Heart left ventricle (tissue), 16 donors: ENCODE data around the gene PMM2. TPM values are rescaled to one million over a fixed set of nuclear protein-coding genes. Genes with fewer than 3 reads are reported as not detected.
A peak's percentile ranks its signal among the peaks of the same experiment; 100 is the strongest.

Experiments used
- ATAC-seq, 4 donors: fragments of 200-7000 bp; cut with Tn5 transposase; one replicate each; pipeline ENCODE4 v1.9.1; 2020 to 2022; ENCODE audit warnings: moderate library complexity in 4 of 4, mild to moderate bottlenecking in 3 of 4, moderate number of reproducible peaks in 1 of 4
- DNase-seq, 5 donors: peaks; one replicate each; pipeline ENCODE4 v3.0.0-alpha.2; 2020
- H3K27ac ChIP-seq, 12 donors: fragments of 200-600 bp; sonication (generic) in 4 of 12; one replicate each; pipeline versions ENCODE4 v1.5.0 to v1.8.0; 2016 to 2022; ENCODE audit warnings: mild to moderate bottlenecking in 2 of 12
- H3K27me3 ChIP-seq, 9 donors: fragments of 200-600 bp; sonication (generic) in 2 of 9; one replicate each; pipeline versions ENCODE4 v1.5.1 to v1.8.0; 2016 to 2022; ENCODE audit warnings: mild to moderate bottlenecking in 3 of 9
- H3K36me3 ChIP-seq, 9 donors: fragments of 200-600 bp; sonication (generic) in 2 of 9; one replicate each; pipeline versions ENCODE4 v1.5.0 to v1.8.0; 2018 to 2022; ENCODE audit warnings: mild to moderate bottlenecking in 2 of 9
- H3K4me1 ChIP-seq, 12 donors: fragments of 200-600 bp; sonication (generic) in 4 of 12; one replicate each; pipeline versions ENCODE4 v1.5.0 to v1.8.0; 2016 to 2022; ENCODE audit warnings: mild to moderate bottlenecking in 3 of 12
- H3K4me3 ChIP-seq, 12 donors: fragments of 200-600 bp; sonication (generic) in 4 of 12; one replicate each; pipeline versions ENCODE4 v1.5.0 to v1.8.0; 2017 to 2022; ENCODE audit warnings: mild to moderate bottlenecking in 9 of 12, moderate library complexity in 4 of 12
- H3K9me3 ChIP-seq, 12 donors: fragments of 200-600 bp; sonication (generic) in 4 of 12; one replicate each; pipeline versions ENCODE4 v1.5.0 to v1.8.0; 2016 to 2022; ENCODE audit warnings: mild to moderate bottlenecking in 1 of 12
- POLR2A ChIP-seq, 2 donors: fragments of 450-650 bp; IDR thresholded peaks; one replicate each; pipeline ENCODE4 v1.6.1; 2017; ENCODE audit warnings: antibody characterized with exemption in 2 of 2, mild to moderate bottlenecking in 2 of 2, moderate library complexity in 2 of 2
- WGBS, 4 donors: extraction: QIAGEN DNeasy Blood & Tissue Kit in 2 of 4; methylation state at CpG; one replicate each; pipeline versions ENCODE4 v1.1.5 to v1.1.7; 2013 to 2018; 5-methylcytosine and 5-hydroxymethylcytosine counted together
- intact Hi-C, 10 donors: fragments of 100-400 bp; cut with DNase I; formaldehyde crosslinking; loops; one replicate each; pipeline versions ENCODE4 v1.11.1 to v1.14.2; 2022
- polyA plus RNA-seq, 2 donors: library from polyadenylated mRNA; stranded (reverse); fragments of 200-250 nt; gene quantifications; one replicate each; pipeline ENCODE4 v1.2.3, GENCODE V29; 2013
- total RNA-seq, 9 donors: library from RNA; depleted of rRNA in 2 of 9; stranded (reverse); fragments of >200 nt in 2 of 9; fragmentation: NEBNext Ultra II Directional in 3 of 9; extraction: Animal tissue kit (Norgen Biotek cat#: 25700) in 3 of 9; gene quantifications; one replicate each; pipeline versions ENCODE4 v1.1.0 to v1.2.4, GENCODE V29; 2016 to 2023
- TF ChIP-seq, protein P1 (sequence below), 12 donors: fragments of 200-600 bp; sonication (generic) in 4 of 12; IDR thresholded peaks; one replicate each; pipeline versions ENCODE4 v1.5.0 to v1.8.0; 2018 to 2022; ENCODE audit warnings: antibody characterized with exemption in 12 of 12, mild to moderate bottlenecking in 5 of 12
- donor health status: ischemic (EF 13 %, LVEDD 7.1; RV severe dilation, severe dysfunction).
- donor health status: healthy with polysubstance abuse.
- donor health status: DM: no; HTN: yes; CAD: no.
- donor health status: DM: no; HTN: no; CAD: no.
- donor health status: ischemic (EF 25% LVEDD 6.9; RV normal size, moderate dysfunction).
- donor health status: ischemic (EF 25% LVEDD 5.7; RV mildly dilated, moderate dysfunction).
- donor health status: healthy.
- donor health status: DM: yes; HTN: yes; CAD: no.
- donor health status: ischemic (EF 35%, LVEDD 5.7; RV mildly dilated, moderate dysfunction).
- donor health status: nonischemic (EF 11% LVEDD 7.7; RV severe dilation, severe dysfunction).
- donor health status: DM: yes; HTN: yes; CAD: no.
- donor health status: PGD.
- donor health status: ischemic (EF 29% LVEDD 5.4; RV normal size, mild dysfunction).
- donor health status: nonischemic (EF 23%, LVEDD 6.1; RV moderate dilation, normal function).

The PMM2 gene
- total and polyA plus RNA-seq, 11 donors: 9.8 to 29.4 (median 13.4) TPM

DNA sequence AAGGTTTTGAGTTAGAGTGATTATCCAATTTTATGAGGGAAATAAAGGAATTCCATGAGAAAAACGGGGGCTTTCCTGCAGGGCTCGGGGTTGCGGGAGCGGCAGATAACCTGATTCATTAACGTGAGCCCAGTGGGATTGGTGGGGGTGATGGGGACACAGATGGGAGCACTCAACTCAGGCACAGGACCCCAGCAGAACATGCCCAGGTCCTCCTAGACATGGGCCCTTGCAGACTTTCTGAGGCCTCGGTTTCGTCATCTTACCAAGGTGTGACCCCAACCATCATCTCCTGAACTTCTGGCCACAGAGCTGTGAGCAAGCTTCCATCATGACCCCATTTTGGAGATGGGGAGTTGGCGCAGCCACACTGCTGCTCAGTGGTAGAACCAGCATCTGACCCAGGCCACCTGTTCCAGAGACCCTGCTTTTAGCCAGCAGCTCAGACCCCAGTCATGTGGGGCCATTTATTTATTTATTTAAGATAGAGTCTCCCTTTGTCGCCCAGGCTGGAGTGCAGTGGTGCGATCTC is 48.8 kb downstream of the PMM2 start:
- H3K36me3 ChIP-seq: peaks cover 0 to 38% (median 34%) of the 10 kb centered on the region in 9 donors
- no peak overlapping the region for H3K27ac ChIP-seq
- ATAC-seq (no peak), DNase-seq (no peak)
- H3K9me3 ChIP-seq: no peaks in the 10 kb centered on the region
- H3K4me1 ChIP-seq: peaks cover 0 to 24% (median 15%) of the 10 kb centered on the region in 12 donors
- TF ChIP-seq POLR2A (IDR thresholded peaks at IDR 0.05): no peak
- TF ChIP-seq, protein P1, sequence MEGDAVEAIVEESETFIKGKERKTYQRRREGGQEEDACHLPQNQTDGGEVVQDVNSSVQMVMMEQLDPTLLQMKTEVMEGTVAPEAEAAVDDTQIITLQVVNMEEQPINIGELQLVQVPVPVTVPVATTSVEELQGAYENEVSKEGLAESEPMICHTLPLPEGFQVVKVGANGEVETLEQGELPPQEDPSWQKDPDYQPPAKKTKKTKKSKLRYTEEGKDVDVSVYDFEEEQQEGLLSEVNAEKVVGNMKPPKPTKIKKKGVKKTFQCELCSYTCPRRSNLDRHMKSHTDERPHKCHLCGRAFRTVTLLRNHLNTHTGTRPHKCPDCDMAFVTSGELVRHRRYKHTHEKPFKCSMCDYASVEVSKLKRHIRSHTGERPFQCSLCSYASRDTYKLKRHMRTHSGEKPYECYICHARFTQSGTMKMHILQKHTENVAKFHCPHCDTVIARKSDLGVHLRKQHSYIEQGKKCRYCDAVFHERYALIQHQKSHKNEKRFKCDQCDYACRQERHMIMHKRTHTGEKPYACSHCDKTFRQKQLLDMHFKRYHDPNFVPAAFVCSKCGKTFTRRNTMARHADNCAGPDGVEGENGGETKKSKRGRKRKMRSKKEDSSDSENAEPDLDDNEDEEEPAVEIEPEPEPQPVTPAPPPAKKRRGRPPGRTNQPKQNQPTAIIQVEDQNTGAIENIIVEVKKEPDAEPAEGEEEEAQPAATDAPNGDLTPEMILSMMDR (IDR thresholded peaks at IDR 0.05): no peak
- H3K27me3 ChIP-seq: no peaks in the 10 kb centered on the region
- H3K4me3 ChIP-seq: no peak overlapping the region
- intact Hi-C loops: no loop called here
- 86 to 96% (median 93%) methylated on average over 9 to 10 of the region's 10 CpGs for WGBS, 4 donors

DNA sequence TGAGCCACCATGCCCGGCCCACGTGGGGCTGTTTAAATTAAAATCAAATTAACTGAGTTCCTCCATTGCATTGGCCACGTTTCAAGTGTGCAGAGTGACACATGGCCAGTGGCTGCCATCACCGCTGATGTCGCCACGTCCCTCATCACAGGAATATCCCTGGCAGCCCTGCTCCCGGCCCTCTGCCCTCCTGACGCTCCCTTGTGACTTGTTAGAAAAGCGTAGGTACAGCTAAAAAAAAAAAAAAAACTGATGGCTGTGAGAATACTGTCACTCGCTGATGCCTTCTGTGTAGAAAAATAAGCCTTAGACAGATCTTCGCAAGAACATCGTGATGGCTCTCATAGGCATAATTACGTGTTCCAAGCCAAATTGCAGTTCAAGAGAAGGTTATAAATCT is 49.5 kb downstream of the PMM2 start:
- WGBS, 4 donors: 79 to 87% (median 83%) methylated on average over 13 of the region's 13 CpGs
- H3K27me3 ChIP-seq: no peaks in the 10 kb centered on the region
- intact Hi-C loops: no loop called here
- ATAC-seq: no peak
- no peaks in the 10 kb centered on the region for H3K9me3 ChIP-seq
- H3K4me3 ChIP-seq: no peak overlapping the region
- H3K4me1 ChIP-seq: peaks cover 0 to 26% (median 15%) of the 10 kb centered on the region in 12 donors
- peaks cover 0 to 44% (median 36%) of the 10 kb centered on the region in 9 donors for H3K36me3 ChIP-seq
- TF ChIP-seq POLR2A (IDR thresholded peaks at IDR 0.05): no peak
- TF ChIP-seq, protein P1 (IDR thresholded peaks at IDR 0.05): no peak
- no peak for DNase-seq
- no peak overlapping the region for H3K27ac ChIP-seq

DNA sequence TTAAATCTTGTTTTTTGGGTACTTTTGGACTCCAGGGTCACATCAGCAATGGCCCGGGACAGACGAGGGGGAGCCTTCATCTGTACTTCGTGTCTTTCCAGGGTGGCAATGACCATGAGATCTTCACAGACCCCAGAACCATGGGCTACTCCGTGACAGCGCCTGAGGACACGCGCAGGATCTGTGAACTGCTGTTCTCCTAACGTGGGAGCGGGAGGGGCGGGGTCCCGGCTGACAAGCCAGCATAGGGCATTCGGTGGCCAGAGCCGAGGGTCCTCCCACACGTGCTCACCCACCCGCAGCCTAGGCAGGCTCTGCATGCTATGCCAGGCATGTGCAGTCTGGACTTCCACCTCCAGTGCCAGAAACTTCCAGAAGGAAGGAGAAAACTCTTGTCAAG is 50.0 kb downstream of the PMM2 start:
- DNase-seq (peak in 1 of 5 donors; percentile 19), ATAC-seq (no peak)
- H3K4me3 ChIP-seq: no peak overlapping the region
- intact Hi-C loops: no loop called here
- H3K27me3 ChIP-seq: no peaks in the 10 kb centered on the region
- no peaks in the 10 kb centered on the region for H3K9me3 ChIP-seq
- H3K36me3 ChIP-seq: peaks cover 0 to 49% (median 36%) of the 10 kb centered on the region in 9 donors
- 89 to 99% (median 92%) methylated on average over 14 to 15 of the region's 15 CpGs for WGBS, 4 donors
- TF ChIP-seq POLR2A (IDR thresholded peaks at IDR 0.05): no peak
- TF ChIP-seq, protein P1 (IDR thresholded peaks at IDR 0.05): no peak
- no peak overlapping the region for H3K27ac ChIP-seq
- H3K4me1 ChIP-seq: peaks cover 0 to 31% (median 18%) of the 10 kb centered on the region in 12 donors

DNA sequence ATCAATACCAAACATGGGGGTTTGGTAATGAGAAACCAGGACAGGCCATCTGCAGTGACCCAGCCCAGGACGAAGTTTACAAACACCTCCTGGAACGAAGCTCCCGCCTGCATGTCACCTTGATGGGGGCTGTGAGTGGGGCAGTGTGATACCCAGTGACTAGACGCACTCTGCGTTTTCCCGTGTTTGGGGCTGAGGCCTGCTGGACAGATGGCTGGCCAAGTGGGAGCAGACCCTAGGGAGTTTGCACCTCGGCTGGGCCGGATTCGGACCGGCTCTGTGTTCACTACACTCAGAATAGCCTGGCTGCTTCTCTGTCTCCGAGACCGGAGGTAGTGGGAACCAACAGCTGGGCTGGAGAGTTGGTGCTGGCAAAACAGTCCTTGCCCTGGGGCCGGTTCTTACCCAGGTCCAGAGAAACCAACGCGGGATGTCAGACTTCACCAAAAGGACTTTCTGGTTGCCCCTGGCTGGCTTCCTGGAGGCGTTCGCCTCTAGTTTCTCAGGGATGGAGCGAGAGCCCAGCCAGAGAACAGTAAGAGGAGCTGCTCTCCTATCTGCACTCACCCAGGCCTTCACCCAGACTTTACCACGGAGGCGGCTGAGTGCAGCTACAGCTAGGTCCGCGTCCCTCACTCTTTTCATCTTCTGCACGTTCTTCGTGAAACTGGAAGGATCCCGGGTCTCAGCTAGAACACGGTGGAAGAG is 50.7 kb downstream of the PMM2 start:
- Histone ChIP-seq H3K27me3 (no peaks in the 10 kb centered on the region), H3K9me3 (no peaks in the 10 kb centered on the region), H3K4me1 (peaks cover 0 to 31% (median 18%) of the 10 kb centered on the region in 12 donors), H3K36me3 (peaks cover 0 to 56% (median 43%) of the 10 kb centered on the region in 9 donors), H3K27ac (peak overlapping the region in 1 of 12 donors; percentile 70), H3K4me3 (no peak overlapping the region)
- peak in 1 of 5 donors; percentile 21 for DNase-seq
- intact Hi-C loops: no loop called here
- ATAC-seq: no peak
- 85 to 89% (median 86%) methylated on average over 21 to 26 of the region's 26 CpGs for WGBS, 4 donors
- no peak for TF ChIP-seq POLR2A (IDR thresholded peaks at IDR 0.05)
- TF ChIP-seq, protein P1 (IDR thresholded peaks at IDR 0.05): no peak
